Activated CD8-positive, alpha-beta T cell treated with anti-CD3 and anti-CD28 coated beads, Interleukin-2, amount 10 ng/mL, durations not matched to agents 7 days and 5 days (primary cell): ENCODE data around the gene OLFML3. TPM values are rescaled to one million over a fixed set of nuclear protein-coding genes. Genes with fewer than 3 reads are reported as not detected.
"Not testable (repeated sequence)": the region's sequence is repeated elsewhere in the genome, so short reads cannot be mapped to it uniquely, and the experiment has no call there.

Source experiments
- ATAC-seq: fragments of 150-1000 bp; cut with Tn5 transposase; one replicate; pipeline ENCODE4 v1.10.0; 2021; ENCODE audit warnings: moderate library complexity
- CTCF ChIA-PET: fragments of 350-600 bp; sonication (Branson Sonifier 250); formaldehyde crosslinking; loops from one replicate; lab custom pipeline; 2021; ENCODE audit warnings: antibody characterized with exemption; lab: Charles Lee
- POLR2A ChIA-PET: fragments of 350-600 bp; sonication (Branson Sonifier 250); formaldehyde crosslinking; loops from one replicate; lab custom pipeline; 2021; ENCODE audit warnings: antibody characterized with exemption; lab: Charles Lee
- DNase-seq: peaks from one replicate; pipeline ENCODE4 v3.0.0-alpha.2; 2020
- H3K27ac Mint-ChIP-seq: one replicate; pipeline ENCODE4 v1.8.0; 2021; ENCODE audit warnings: mild to moderate bottlenecking, mixed read lengths
- H3K27me3 Mint-ChIP-seq: one replicate; pipeline ENCODE4 v1.8.0; 2021; ENCODE audit warnings: low read depth, mixed read lengths
- H3K36me3 Mint-ChIP-seq: one replicate; pipeline ENCODE4 v1.8.0; 2021; ENCODE audit warnings: low read depth, mixed read lengths
- H3K4me1 Mint-ChIP-seq: one replicate; pipeline ENCODE4 v1.8.0; 2021; ENCODE audit warnings: low read depth, mixed read lengths
- H3K4me3 Mint-ChIP-seq: one replicate; pipeline ENCODE4 v1.8.0; 2021; ENCODE audit warnings: mild to moderate bottlenecking, mixed read lengths
- H3K9me3 Mint-ChIP-seq: one replicate; pipeline ENCODE4 v1.8.0; 2022; ENCODE audit warnings: mixed read lengths; ENCODE audit not compliant: insufficient read depth
- total RNA-seq, 2 experiments: library from RNA; stranded (reverse); gene quantifications; one replicate each; pipeline ENCODE4 v1.2.3, GENCODE V29; 2021

The OLFML3 gene
- total RNA-seq, 2 experiments from 2014 or later: 0.42 to 0.78 TPM

- Mint-ChIP-seq H3K27me3 (peaks cover 4% of the 10 kb centered on the region), H3K4me3 (no peak overlapping the region), H3K27ac (no peak overlapping the region), H3K36me3 (peaks cover 10% of the 10 kb centered on the region), H3K9me3 (peaks cover 17% of the 10 kb centered on the region), H3K4me1 (no peaks in the 10 kb centered on the region)
- ChIA-PET POLR2A (no interaction called here), CTCF (interaction anchor here (2.4 kb wide), 1 partner anchor 12 kb away, joined by 8 read pairs; the partner anchor contains the start of gene OLFML3)
- no peak for DNase-seq
- ATAC-seq: no peak
These were observed 11.7 kb downstream of the OLFML3 start for GRCh38 chr1:113990961-113991360.

DNA sequence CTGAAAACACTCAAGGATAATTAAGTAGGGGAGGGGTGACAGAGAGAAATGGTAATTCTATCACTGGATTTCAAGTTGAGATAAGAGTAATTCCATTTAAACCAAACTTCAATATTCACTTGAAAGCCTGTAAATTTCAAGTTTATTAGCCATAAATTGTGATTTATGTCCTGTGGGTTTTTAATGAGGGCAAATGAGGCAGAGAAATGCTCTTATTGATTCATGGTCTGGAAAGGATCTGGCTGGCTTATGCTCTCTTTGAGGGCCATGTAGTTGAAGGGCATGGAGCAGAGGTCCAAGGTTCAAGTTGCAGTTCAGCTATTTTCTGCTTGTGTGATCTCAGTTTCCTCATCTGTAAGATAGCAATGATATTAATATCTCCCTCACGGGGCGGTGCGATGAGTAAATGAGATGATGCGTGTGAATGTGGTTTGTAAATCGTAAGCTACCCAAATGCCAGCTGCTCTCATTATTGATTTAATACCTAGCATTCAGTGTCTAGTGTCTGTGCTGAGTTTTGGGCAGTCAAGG, 12.3 kb downstream of the OLFML3 start:
- H3K4me1 Mint-ChIP-seq: no peaks in the 10 kb centered on the region
- DNase-seq (peak; percentile 1), ATAC-seq (no peak)
- ChIA-PET CTCF (interaction anchor here (1.1 kb wide), 1 partner anchor 13 kb away, joined by 4 read pairs; no protein-coding TSS in a partner anchor), POLR2A (no interaction called here)
- no peak overlapping the region for H3K27ac Mint-ChIP-seq
- peaks cover 10% of the 10 kb centered on the region for H3K36me3 Mint-ChIP-seq
- no peak overlapping the region for H3K4me3 Mint-ChIP-seq
- peaks cover 17% of the 10 kb centered on the region for H3K9me3 Mint-ChIP-seq
- peaks cover 4% of the 10 kb centered on the region for H3K27me3 Mint-ChIP-seq

- DNase-seq (no peak), ATAC-seq (no peak)
- Mint-ChIP-seq H3K36me3 (peaks cover 10% of the 10 kb centered on the region), H3K9me3 (peaks cover 22% of the 10 kb centered on the region), H3K4me3 (no peak overlapping the region), H3K27ac (no peak overlapping the region), H3K4me1 (no peaks in the 10 kb centered on the region), H3K27me3 (peaks cover 4% of the 10 kb centered on the region)
- CTCF ChIA-PET: interaction anchor here (1.1 kb wide), 1 partner anchor 12 kb away, joined by 3 read pairs; no protein-coding TSS in a partner anchor
- POLR2A ChIA-PET: interaction anchor here (0.6 kb wide), 1 partner anchor 384 kb away, joined by 3 read pairs; no protein-coding TSS in a partner anchor
These were observed 13.8 kb downstream of the OLFML3 start for GRCh38 chr1:113993072-113993471.

DNA sequence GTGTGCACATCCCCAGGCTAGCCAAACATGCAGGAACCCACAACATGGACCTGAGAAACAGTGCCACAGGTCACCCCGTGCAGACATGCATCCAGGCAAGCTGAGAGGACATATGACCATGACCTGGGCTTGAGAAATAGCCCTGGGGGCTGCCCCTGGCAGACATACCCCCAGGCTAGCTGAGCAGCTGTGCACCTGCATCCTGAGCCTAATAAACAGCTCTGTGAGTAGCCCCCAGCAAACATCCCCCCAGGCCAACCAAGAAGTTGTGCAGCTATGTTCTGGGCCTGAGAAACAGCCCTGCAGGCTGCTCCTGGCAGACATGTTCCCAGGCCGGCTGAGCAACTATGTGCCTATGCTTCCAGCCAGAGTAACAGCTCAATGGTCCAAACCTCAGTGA, 14.5 kb downstream of the OLFML3 start:
- H3K27ac Mint-ChIP-seq: no peak overlapping the region
- POLR2A ChIA-PET: no interaction called here
- CTCF ChIA-PET: interaction anchor here (1.1 kb wide), 1 partner anchor 12 kb away, joined by 3 read pairs; no protein-coding TSS in a partner anchor
- DNase-seq (no peak), ATAC-seq (no peak)
- H3K9me3 Mint-ChIP-seq: peaks cover 22% of the 10 kb centered on the region
- H3K36me3 Mint-ChIP-seq: peaks cover 10% of the 10 kb centered on the region
- peaks cover 9% of the 10 kb centered on the region for H3K27me3 Mint-ChIP-seq
- H3K4me1 Mint-ChIP-seq: no peaks in the 10 kb centered on the region
- no peak overlapping the region for H3K4me3 Mint-ChIP-seq

- Mint-ChIP-seq H3K4me1 (no peaks in the 10 kb centered on the region), H3K27me3 (peaks cover 14% of the 10 kb centered on the region), H3K9me3 (peaks cover 22% of the 10 kb centered on the region), H3K27ac (no peak overlapping the region), H3K36me3 (peaks cover 10% of the 10 kb centered on the region), H3K4me3 (no peak overlapping the region)
- ChIA-PET CTCF (no interaction called here), POLR2A (no interaction called here)
- no peak for ATAC-seq
- no peak for DNase-seq
These were observed 16.1 kb downstream of the OLFML3 start for GRCh38 chr1:113995382-113995781.

DNA sequence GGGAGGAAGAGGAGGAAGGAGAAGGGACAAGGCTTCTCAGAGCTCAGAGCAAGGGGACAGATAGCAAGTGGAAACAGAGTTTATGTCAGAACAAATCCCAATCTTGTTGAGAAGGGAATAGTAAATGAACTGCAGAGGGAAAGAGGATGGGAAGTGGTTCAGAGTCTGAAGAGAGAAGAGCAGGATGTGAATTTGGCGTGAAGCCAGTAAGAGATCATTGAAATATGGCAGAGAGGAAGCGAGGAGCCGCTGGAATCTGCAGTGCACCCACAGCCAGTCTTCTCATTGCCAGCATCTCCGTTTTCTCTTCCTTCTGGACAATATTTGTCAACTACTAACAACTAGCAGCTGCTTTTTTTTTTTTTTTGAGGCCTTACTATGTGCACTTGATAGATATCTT, 19.1 kb downstream of the OLFML3 start:
- no peak overlapping the region for H3K4me3 Mint-ChIP-seq
- no peak for DNase-seq
- no peak for ATAC-seq
- peaks cover 22% of the 10 kb centered on the region for H3K9me3 Mint-ChIP-seq
- no peak overlapping the region for H3K27ac Mint-ChIP-seq
- ChIA-PET CTCF (no interaction called here), POLR2A (no interaction called here)
- H3K4me1 Mint-ChIP-seq: peaks cover 2% of the 10 kb centered on the region
- H3K27me3 Mint-ChIP-seq: peaks cover 16% of the 10 kb centered on the region
- H3K36me3 Mint-ChIP-seq: peaks cover 10% of the 10 kb centered on the region

- DNase-seq (no peak), ATAC-seq (no peak)
- peaks cover 5% of the 10 kb centered on the region for H3K4me1 Mint-ChIP-seq
- H3K27me3 Mint-ChIP-seq: peaks cover 16% of the 10 kb centered on the region
- no peak overlapping the region for H3K4me3 Mint-ChIP-seq
- CTCF ChIA-PET: no interaction called here
- no peak overlapping the region for H3K27ac Mint-ChIP-seq
- POLR2A ChIA-PET: no interaction called here
- H3K9me3 Mint-ChIP-seq: peaks cover 19% of the 10 kb centered on the region
- H3K36me3 Mint-ChIP-seq: peaks cover 8% of the 10 kb centered on the region
These were observed 20.0 kb downstream of the OLFML3 start for GRCh38 chr1:113999233-113999632.

DNA sequence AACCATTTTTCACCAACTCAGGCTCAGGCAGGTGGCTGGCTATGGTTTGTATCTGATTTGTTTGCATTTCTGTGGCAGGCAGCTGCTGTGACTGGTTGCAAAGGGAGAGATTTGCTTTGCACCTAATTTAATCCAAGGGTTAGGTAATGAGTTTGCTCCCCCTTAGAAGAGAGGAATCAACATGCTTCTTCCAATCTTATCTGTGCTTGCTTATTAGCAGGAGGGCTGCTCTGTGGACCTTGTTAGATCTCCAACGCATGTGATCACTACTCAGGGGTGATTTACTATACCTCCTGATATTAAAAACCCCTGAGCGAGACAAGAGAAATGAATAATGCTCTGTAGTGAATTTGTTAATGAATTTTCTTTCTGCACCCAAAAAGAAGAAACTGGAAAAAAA, 20.5 kb downstream of the OLFML3 start:
- H3K27ac Mint-ChIP-seq: no peak overlapping the region
- ChIA-PET POLR2A (no interaction called here), CTCF (no interaction called here)
- peaks cover 6% of the 10 kb centered on the region for H3K36me3 Mint-ChIP-seq
- peaks cover 16% of the 10 kb centered on the region for H3K27me3 Mint-ChIP-seq
- DNase-seq: no peak
- H3K9me3 Mint-ChIP-seq: peaks cover 13% of the 10 kb centered on the region
- H3K4me3 Mint-ChIP-seq: no peak overlapping the region
- peaks cover 5% of the 10 kb centered on the region for H3K4me1 Mint-ChIP-seq
- ATAC-seq: no peak

DNA sequence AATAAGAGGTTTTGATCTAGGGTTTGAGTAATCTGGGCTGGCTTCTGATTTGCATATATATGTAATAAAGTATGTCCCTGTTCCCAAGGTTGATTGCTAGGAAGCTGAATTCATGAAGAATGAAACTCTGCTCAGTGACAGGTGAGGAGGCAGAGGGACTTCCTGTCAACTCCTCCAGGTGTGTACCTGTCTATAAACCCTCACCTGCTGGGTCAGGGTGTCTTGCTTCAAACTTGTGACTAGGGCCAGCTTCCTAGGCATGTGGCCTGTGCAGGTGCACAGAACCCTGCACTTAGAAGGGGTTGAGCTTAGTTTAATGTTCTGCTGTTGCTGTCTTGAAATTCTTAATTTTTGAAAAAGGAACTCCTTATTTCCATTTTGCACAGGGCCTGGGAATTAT, 21.1 kb downstream of the OLFML3 start:
- H3K27ac Mint-ChIP-seq: no peak overlapping the region
- no peak overlapping the region for H3K4me3 Mint-ChIP-seq
- H3K9me3 Mint-ChIP-seq: peaks cover 8% of the 10 kb centered on the region
- ChIA-PET CTCF (interaction anchor here (1.0 kb wide), 1 partner anchor 283 kb away, joined by 3 read pairs; no protein-coding TSS in a partner anchor), POLR2A (no interaction called here)
- H3K27me3 Mint-ChIP-seq: peaks cover 16% of the 10 kb centered on the region
- no peak for DNase-seq
- peaks cover 5% of the 10 kb centered on the region for H3K4me1 Mint-ChIP-seq
- no peak for ATAC-seq
- peaks cover 2% of the 10 kb centered on the region for H3K36me3 Mint-ChIP-seq

DNA sequence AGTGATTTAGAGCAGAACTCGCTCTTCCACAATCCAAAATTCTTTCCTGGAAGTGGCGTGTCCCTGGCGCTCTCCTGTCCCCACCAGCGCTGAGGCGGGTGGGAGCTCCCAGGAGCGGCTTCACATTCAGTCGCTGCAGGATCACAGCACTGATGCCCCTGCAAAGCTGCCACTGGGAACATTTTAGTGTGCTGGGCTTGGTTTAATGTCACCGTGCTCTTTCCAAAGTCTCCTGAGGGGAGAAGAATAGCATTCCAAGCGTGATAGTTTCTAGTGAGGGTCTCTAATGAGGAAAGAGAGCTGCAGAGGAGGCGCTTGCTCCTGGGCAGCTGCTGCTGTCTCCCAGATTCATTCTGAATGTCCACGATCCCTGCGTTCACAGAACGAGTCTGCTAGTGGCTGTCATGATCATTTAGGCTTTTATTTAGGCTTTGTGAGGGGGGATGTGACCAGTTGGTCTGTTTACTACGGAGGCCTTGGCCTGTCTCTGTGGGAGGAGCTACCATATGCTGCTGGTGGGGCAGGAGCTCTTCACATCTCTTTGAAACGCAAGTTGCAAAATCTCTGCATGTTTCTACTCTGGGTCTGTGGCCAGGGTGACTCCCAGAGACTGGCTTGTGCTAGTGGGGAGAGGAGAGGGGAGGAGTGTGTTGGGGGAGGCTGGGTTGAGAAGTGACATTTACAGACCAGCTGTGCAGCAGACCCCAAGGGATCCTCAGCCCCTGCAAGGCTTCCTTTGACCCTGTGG, 23.4 kb downstream of the OLFML3 start:
- Mint-ChIP-seq H3K27me3 (peaks cover 18% of the 10 kb centered on the region), H3K27ac (no peak overlapping the region), H3K36me3 (no peaks in the 10 kb centered on the region), H3K4me1 (peaks cover 5% of the 10 kb centered on the region), H3K4me3 (no peak overlapping the region), H3K9me3 (no peaks in the 10 kb centered on the region)
- CTCF ChIA-PET: no interaction called here
- POLR2A ChIA-PET: no interaction called here
- no peak for ATAC-seq
- DNase-seq: no peak

- DNase-seq: no peak
- ChIA-PET POLR2A (no interaction called here), CTCF (no interaction called here)
- peaks cover 14% of the 10 kb centered on the region for H3K27me3 Mint-ChIP-seq
- no peak for ATAC-seq
- H3K4me1 Mint-ChIP-seq: peaks cover 5% of the 10 kb centered on the region
- no peaks in the 10 kb centered on the region for H3K36me3 Mint-ChIP-seq
- H3K27ac Mint-ChIP-seq: no peak overlapping the region
- H3K4me3 Mint-ChIP-seq: no peak overlapping the region
- H3K9me3 Mint-ChIP-seq: no peaks in the 10 kb centered on the region
These were observed 24.2 kb downstream of the OLFML3 start for GRCh38 chr1:114003431-114003830.

- CTCF ChIA-PET, ATAC-seq, H3K9me3 Mint-ChIP-seq, POLR2A ChIA-PET, DNase-seq, H3K36me3 Mint-ChIP-seq, H3K27me3 Mint-ChIP-seq, H3K4me1 Mint-ChIP-seq, H3K27ac Mint-ChIP-seq, H3K4me3 Mint-ChIP-seq: not testable (repeated sequence)
These were observed 27.6 kb downstream of the OLFML3 start for GRCh38 chr1:114006825-114007224.
